HG02885 (cell line): ENCODE measurements around the gene TCTN1.
"Not testable (repeated sequence)": the region's sequence is repeated elsewhere in the genome, so short reads cannot be mapped to it uniquely, and the experiment has no call there.

Experiments used
- ATAC-seq: cut with Tn5 transposase; IDR thresholded peaks from one replicate; pipeline ENCODE4 v1.9.1; 2021; ENCODE audit warnings: mild to moderate bottlenecking; ENCODE audit not compliant: unreplicated experiment, poor library complexity

Gene TCTN1

DNA sequence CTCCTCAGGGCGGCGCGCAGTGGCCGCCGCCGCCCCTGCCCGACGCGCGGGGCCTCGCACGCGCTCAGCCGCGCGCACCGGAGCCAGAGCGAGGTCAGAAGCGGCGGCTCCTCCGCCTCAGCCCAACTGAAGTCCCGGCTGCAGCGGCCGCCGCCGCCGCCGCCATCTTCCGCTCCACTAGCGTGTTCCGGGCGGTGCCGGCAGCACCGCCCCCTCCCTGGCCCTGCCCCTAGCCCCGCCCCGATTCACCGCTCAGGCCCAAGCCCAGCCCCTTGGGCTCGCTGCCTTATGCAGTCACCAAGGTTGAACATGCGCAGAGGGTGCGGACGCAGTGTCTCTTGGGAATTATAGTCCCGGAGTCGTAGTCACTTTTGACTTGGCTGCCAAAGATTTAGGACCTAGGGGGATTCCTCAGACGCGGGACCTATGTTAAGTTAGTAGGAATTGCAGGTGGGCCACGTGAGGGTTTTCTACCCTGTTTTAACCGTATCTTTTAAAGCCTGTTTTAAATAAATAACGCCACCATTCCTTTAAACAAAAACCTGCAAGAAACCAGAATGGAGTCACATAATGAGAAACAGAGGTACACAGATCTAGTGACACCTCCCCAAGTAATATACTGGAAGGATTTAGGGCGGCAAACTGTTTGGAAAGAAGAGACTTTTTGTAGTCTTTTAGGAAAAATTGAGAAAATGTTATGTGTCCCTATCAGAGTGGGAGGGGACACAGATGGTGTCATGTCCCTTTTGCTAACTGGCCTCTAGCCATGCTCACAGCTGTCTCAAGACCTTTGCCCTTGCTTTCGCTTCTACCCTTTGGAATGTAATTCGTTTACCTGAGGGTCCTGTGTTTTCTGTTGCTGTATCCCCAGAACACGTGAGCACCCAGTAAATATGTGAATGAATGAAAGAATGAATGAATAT, 30.5 kb upstream of the TCTN1 start, which contains the start of gene PPTC7:
Gene PPTC7 (minus strand): TSS at position 182 of the 923 bp plus-strand sequence. CDS start 287 bp downstream, outside the sequence.
- ATAC-seq, result peak; percentile 89

- ATAC-seq, result no peak
Observed at GRCh38 chr12:110585231-110585799, 28.6 kb upstream of the TCTN1 start.

DNA sequence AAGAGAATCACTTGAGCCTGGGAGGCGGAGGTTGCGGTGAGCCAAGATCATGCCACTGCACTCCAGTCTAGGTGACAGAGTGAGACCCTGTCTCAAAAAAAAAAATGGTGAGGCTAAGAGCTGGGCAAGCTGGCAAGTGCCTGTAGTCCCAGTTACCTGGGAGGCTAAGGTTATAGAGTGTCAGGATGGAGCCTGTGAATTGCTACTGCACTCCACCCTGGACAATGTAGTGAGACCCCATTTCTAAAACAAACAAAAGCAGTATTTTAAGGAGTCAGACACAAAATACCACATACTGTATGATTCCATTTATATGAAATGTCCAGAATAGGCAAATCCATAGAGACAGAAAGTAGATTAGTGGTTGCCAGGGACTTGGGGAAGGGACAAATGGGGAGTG, 26.8 kb upstream of the TCTN1 start:
- ATAC-seq, result not testable (repeated sequence)

GRCh38 chr12:110590059-110590458, 23.9 kb upstream of the TCTN1 start:
- no peak for ATAC-seq

DNA sequence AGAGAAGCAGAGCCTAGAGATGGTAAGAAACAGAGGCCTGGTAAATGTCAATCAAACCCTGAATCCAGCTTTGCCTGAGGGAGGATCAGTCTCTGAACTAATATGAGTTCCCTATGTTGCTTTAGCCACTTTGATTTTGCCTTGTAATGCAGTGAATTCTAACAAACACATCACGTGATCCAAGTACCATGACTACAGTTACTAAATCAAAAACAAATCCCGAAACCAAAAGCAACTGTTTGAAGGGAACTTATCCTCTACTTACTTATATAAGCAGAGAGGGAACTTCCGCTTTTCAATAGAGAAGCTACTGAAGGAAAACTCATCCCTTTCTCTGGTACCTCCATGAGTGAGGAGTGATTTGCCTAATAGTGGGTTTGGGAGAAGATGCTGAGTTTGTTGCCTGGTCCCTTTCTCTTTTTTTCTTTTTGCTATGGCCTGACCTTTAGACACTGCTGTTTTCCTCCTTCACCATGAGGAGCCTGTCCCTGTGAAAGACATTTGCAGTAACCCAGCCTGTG, 23.1 kb upstream of the TCTN1 start:
- ATAC-seq, result no peak

DNA sequence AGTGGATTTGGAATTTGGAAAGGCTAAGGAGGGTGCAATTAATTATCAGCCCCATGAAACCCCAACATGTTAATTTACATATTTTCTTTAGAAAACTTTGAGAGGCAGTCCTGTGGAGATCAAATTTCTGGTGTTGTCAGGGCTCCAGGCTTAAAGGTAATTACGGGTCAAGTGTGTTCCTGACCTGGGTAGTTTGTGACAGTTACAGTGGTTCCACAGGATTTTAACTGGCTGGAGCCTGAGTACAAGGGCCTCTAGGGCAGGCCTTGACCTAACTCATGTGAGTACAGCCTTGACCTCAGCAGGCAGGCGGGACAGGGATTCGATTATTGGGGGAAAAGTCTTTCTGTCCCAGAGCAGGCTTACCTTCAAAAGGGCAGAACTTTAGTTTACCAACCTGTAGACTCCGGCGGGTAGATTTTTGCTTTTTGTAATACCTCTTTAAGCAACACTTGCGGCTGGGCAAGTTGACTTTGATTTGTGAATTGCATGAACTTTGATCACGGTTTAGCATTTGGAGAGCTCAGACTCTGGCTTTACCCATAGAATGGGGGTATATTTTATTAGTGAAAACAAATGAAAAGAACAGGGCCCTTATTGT, 22.4 kb upstream of the TCTN1 start:
- ATAC-seq, result no peak

DNA sequence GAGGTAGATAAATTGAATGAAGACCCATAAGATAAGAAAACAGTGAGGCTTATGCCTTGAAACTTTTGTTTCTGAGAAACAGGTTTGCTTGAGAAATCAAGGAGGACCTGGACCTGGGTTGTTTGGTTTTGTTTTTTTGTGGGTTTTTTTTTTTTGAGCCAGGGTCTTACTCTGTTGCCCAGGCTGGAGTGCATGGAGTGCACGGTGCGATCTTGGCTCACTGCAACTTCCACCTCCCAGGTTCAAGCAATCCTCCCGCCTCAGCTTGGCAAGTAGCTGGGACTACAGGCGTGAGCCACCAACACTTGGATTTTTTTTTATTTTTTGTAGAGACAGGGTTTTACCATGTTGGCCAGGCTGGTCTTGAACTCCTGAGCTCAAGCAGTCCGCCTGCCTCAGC, 21.9 kb upstream of the TCTN1 start:
- ATAC-seq, result no peak

DNA sequence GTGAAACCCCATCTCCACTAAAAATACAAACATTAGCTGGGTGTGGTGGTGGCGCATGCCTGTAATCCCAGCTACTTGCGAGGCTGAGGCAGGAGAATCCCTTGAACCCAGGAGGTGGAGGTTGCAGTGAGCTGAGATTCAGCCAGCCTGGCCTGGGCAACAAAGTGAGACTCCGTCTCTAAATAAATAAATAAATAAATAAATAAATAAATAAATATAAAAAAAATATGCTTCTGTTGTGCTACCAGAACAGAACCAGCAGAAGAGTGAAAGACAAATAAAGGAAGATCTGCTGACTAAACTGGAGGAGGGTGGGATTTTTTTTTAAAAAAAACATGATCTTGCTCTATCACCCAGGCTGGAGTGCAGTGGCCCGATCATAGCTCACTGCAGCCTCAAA, 21.0 kb upstream of the TCTN1 start:
- not testable (repeated sequence) for ATAC-seq

- ATAC-seq, result no peak
Observed at GRCh38 chr12:110597885-110598284, 16.0 kb upstream of the TCTN1 start.

DNA sequence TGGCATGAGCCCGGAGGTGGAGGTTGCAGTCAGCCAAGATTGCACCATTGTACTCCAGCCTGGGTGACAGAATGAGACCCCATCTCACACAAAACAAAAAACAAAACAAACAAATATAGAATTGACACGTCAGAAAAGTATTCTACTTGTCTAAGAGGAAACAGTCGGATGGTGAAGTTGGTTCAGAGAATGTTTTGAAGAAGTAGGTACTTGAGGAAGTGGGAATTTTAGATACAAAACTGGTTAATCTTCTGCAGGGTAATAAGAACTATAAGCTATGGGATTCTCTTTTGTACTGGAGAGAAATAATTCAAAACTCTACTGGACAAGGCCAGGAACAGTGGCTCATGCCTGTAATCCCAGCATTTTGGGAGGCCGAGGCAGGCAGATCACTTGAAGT, 14.6 kb upstream of the TCTN1 start:
- no peak for ATAC-seq

DNA sequence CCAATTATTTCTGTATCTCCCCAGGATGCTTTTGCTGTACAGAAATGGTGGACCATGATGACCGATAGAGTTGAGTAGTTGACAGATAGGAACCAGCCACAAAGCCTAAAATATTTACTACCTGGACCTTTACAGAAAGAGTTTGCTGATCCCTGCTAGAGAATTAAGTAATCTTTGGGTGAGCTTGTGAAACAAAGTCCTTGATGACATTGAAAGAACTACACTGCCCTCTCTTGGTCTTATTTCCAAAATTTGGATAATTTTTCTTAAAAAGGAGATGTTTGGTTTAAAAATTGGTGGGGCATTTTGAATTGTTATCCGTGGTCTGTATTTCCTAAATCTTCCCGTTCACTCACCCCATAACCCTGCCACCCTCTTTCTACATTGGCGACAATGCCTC, 13.7 kb upstream of the TCTN1 start:
- ATAC-seq, result no peak

- not testable (repeated sequence) for ATAC-seq
Observed at GRCh38 chr12:110602085-110602814, 11.7 kb upstream of the TCTN1 start.

DNA sequence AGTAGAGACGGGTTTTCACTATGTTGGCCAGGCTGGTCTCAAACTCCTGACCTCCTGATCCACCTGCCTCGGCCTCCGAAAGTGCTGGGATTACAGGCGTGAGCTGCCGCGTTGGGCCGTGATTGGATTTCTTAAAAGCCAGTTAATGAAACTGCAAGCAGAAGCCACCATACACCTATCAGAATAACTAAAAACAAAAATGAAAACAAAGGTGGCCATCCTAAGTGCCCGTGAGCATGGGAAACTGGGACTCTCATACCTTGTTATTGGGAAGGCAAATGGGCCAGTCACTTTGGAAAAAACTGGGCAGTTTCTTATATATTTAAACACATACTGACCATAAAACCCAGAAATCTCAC, 7.7 kb upstream of the TCTN1 start:
- ATAC-seq, result peak; percentile 16

- no peak for ATAC-seq
Observed at GRCh38 chr12:110613071-110613770, 708 bp upstream of the TCTN1 start.

- ATAC-seq, result no peak
Observed at GRCh38 chr12:110615171-110615570, 1.2 kb downstream of the TCTN1 start.

DNA sequence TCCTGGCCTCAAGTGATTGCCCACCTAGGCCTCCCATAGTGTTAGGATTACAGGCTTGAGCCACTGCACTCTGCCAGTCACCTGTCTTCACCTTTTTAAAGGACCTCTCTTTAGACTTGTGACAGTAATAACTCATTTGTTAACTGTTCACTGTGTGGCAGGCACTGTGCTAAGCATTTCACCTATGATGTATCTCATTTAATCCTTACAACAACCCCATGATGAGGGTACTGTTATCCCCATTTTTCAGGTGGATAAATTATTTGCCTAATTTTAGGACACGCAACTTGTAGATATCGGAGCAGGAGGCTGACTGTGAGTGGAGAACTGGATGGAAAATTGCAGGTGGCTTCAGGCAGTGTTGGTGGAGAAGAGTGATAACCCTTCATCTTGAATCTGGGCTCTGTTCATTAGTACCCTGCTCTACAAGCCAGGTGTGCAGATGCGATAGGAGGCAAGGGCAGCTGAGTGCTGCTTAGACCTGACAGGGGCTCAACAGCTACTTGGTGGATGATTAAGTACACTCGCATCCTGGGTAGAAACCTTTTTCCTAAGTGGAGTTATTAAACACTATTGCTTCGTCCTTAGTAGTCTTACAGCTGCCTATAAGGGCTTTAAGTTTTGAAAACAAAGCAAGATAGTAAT, 2.7 kb downstream of the TCTN1 start:
- no peak for ATAC-seq

DNA sequence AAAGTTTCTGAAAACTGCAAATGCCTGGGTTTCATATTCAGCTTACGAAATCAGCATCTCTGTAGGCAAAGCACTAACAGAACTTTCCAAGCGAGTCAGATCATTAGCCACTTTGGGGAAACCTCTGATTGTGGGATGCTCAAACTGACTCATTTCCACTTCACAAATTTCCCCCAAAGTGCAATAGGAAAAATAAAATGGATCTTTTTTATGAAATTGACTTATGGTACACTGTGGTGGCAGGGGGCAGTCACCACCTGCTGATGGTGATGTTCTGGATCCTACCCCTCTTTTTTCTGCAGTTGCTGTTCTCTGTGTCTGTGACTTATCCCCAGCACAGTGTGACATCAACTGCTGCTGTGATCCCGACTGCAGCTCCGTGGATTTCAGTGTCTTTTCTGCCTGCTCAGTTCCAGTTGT, 5.6 kb downstream of the TCTN1 start:
- no peak for ATAC-seq

DNA sequence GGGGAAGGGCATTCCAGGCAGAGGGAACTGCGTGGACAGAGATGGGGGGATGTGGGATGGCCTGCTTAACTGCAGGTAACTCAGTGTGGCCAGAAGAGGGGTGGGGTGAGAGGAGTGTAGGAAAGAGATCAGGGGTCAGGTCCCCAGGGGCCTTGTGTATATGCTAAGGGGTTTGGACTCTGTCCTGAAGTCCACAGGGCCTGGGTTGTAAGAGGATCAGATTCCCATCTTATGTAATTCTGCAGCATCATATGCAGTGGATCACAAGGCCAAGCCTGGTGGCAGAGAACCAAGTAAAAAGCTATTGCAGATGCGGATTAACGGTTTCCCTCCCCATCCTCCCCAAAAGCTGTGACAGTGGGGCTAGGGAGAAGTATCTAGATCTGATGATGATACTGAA, 8.7 kb downstream of the TCTN1 start:
- ATAC-seq, result no peak

- ATAC-seq, result no peak
Observed at GRCh38 chr12:110627500-110628195, 13.7 kb downstream of the TCTN1 start.
